HepG2 (cell line): Measurements from ENCODE around the gene SLC7A8. TPM values are rescaled to one million over a fixed set of nuclear protein-coding genes. Genes with fewer than 3 reads are reported as not detected.

ENCODE experiments used
- AGO1 ChIP-seq: fragments of 200-400 bp; formaldehyde crosslinking; IDR thresholded peaks from 2 replicates; pipeline ENCODE4 v1.6.1; 2017; ENCODE audit warnings: mild to moderate bottlenecking, low read depth, low read length, moderate library complexity; ENCODE audit not compliant: poor library complexity, severe bottlenecking
- EED ChIP-seq: sonication (generic); formaldehyde crosslinking; IDR thresholded peaks from 2 replicates; pipeline ENCODE4 v1.5.0; 2020; ENCODE audit warnings: mild to moderate bottlenecking, missing genetic modification reagents
- FOSL2 ChIP-seq: sonication (generic); formaldehyde crosslinking; IDR thresholded peaks from 2 replicates; pipeline ENCODE4 v1.4.0; 2020; ENCODE audit warnings: missing genetic modification reagents
- HES4 ChIP-seq: sonication (generic); formaldehyde crosslinking; IDR thresholded peaks from 2 replicates; pipeline ENCODE4 v1.9.0; 2021; ENCODE audit warnings: mild to moderate bottlenecking, missing genetic modification reagents, borderline replicate concordance
- MYC ChIP-seq: sonication (generic); formaldehyde crosslinking; IDR thresholded peaks from 2 replicates; pipeline ENCODE4 v1.9.0; 2021; ENCODE audit warnings: missing genetic modification reagents, borderline replicate concordance
- NFIB ChIP-seq: sonication (generic); formaldehyde crosslinking; IDR thresholded peaks from 2 replicates; pipeline ENCODE4 v1.9.0; 2021; ENCODE audit warnings: missing genetic modification reagents, mild to moderate bottlenecking, borderline replicate concordance
- RBFOX2 ChIP-seq: fragments of 200-400 bp; formaldehyde crosslinking; IDR thresholded peaks from 2 replicates; pipeline ENCODE4 v1.6.1; 2017; ENCODE audit warnings: low read depth, mild to moderate bottlenecking, low read length
- RFX3 ChIP-seq: IDR thresholded peaks from 2 replicates; pipeline ENCODE4 v1.6.1; 2016; ENCODE audit warnings: missing biosample characterization, missing genetic modification reagents
- SATB2 ChIP-seq: sonication (generic); formaldehyde crosslinking; IDR thresholded peaks from 2 replicates; pipeline ENCODE4 v1.5.0; 2020; ENCODE audit warnings: missing genetic modification reagents
- SOX5 ChIP-seq: IDR thresholded peaks from 2 replicates; pipeline ENCODE4 v1.6.1; 2016; ENCODE audit warnings: borderline replicate concordance
- SP140L ChIP-seq: sonication (generic); formaldehyde crosslinking; IDR thresholded peaks from 2 replicates; pipeline ENCODE4 v1.4.0; 2020; ENCODE audit warnings: missing genetic modification reagents, borderline replicate concordance
- STAT6 ChIP-seq: sonication (generic); formaldehyde crosslinking; IDR thresholded peaks from 2 replicates; pipeline ENCODE4 v1.4.0; 2020; ENCODE audit warnings: missing genetic modification reagents, mild to moderate bottlenecking, borderline replicate concordance
- TCF7 ChIP-seq: sonication (generic); IDR thresholded peaks from 2 replicates; pipeline ENCODE4 v1.6.1; 2016; ENCODE audit warnings: antibody characterized with exemption, low read depth
- ZBTB21 ChIP-seq: sonication (generic); formaldehyde crosslinking; IDR thresholded peaks from 2 replicates; pipeline ENCODE4 v1.4.0; 2020; ENCODE audit warnings: missing genetic modification reagents
- ZEB1 ChIP-seq: IDR thresholded peaks from 2 replicates; pipeline ENCODE4 v1.6.1; 2012; ENCODE audit warnings: mild to moderate bottlenecking, low read depth, inconsistent platforms; ENCODE audit not compliant: insufficient replicate concordance
- ZFP36 ChIP-seq: fragments of 150-350 bp; IDR thresholded peaks from 2 replicates; pipeline ENCODE4 v1.6.1; 2018; ENCODE audit warnings: borderline replicate concordance, low read length, low read depth; ENCODE audit not compliant: partially characterized antibody
- ZNF20 ChIP-seq: sonication (generic); formaldehyde crosslinking; IDR thresholded peaks from 2 replicates; pipeline ENCODE4 v1.4.0; 2020; ENCODE audit warnings: mild to moderate bottlenecking, moderate library complexity, missing genetic modification reagents
- ZNF337 ChIP-seq: sonication (generic); formaldehyde crosslinking; IDR thresholded peaks from 2 replicates; pipeline ENCODE4 v1.5.1; 2020; ENCODE audit warnings: missing genetic modification reagents, low read depth, mild to moderate bottlenecking, borderline replicate concordance
- ZNF761 ChIP-seq: sonication (generic); formaldehyde crosslinking; conservative IDR thresholded peaks from 2 replicates; pipeline ENCODE4 v1.4.0; 2020; ENCODE audit warnings: mild to moderate bottlenecking, missing genetic modification reagents
- ZNF766 ChIP-seq: sonication (generic); formaldehyde crosslinking; IDR thresholded peaks from 2 replicates; pipeline ENCODE4 v1.5.0; 2020; ENCODE audit warnings: missing genetic modification reagents, borderline replicate concordance
- polyA plus RNA-seq, 8 experiments: library from polyadenylated mRNA; depleted of rRNA in 3 of 8; stranded (reverse) in 7 of 8; unstranded in 1 of 8; fragments of >200 nt; fragmentation: Illumina TruSeq in 4 of 8; extraction: Trizol in 4 of 8; gene quantifications; 2 replicates each; pipeline versions ENCODE4 v1.2.1 to v1.2.3, GENCODE V29; 2011 to 2016; ENCODE audit warnings: low read depth in 4 of 8, missing spikeins in 1 of 8, mixed read lengths in 1 of 8; ENCODE audit not compliant: insufficient read depth in 1 of 8
- total RNA-seq, 5 experiments: library from RNA; depleted of rRNA; stranded (reverse); fragments of >200 nt; fragmentation: Illumina TruSeq; extraction: Trizol; gene quantifications; 2 replicates each; pipeline ENCODE4 v1.2.3, GENCODE V29; 2016; ENCODE audit warnings: low read depth in 1 of 5
- TF ChIP-seq, protein P1 (sequence below): fragments of 450-650 bp; IDR thresholded peaks from 2 replicates; pipeline ENCODE4 v1.6.1; 2017; ENCODE audit warnings: mild to moderate bottlenecking

SLC7A8 gene
- total and polyA plus RNA-seq, 2 of the 13 experiments (the other 11 are each of a cell fraction or from before 2014, with no cell fraction given): 0.25 TPM; not detected in 1

GRCh38 chr14:23094666-23095195 is 88.7 kb downstream of the SLC7A8 start, which contains the start of gene ACIN1 (continued):
- TF ChIP-seq ZNF766: peak; percentile 96
- TF ChIP-seq, protein P1, sequence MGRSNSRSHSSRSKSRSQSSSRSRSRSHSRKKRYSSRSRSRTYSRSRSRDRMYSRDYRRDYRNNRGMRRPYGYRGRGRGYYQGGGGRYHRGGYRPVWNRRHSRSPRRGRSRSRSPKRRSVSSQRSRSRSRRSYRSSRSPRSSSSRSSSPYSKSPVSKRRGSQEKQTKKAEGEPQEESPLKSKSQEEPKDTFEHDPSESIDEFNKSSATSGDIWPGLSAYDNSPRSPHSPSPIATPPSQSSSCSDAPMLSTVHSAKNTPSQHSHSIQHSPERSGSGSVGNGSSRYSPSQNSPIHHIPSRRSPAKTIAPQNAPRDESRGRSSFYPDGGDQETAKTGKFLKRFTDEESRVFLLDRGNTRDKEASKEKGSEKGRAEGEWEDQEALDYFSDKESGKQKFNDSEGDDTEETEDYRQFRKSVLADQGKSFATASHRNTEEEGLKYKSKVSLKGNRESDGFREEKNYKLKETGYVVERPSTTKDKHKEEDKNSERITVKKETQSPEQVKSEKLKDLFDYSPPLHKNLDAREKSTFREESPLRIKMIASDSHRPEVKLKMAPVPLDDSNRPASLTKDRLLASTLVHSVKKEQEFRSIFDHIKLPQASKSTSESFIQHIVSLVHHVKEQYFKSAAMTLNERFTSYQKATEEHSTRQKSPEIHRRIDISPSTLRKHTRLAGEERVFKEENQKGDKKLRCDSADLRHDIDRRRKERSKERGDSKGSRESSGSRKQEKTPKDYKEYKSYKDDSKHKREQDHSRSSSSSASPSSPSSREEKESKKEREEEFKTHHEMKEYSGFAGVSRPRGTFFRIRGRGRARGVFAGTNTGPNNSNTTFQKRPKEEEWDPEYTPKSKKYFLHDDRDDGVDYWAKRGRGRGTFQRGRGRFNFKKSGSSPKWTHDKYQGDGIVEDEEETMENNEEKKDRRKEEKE: no peak
- peak; percentile 86 for TF ChIP-seq AGO1
- TF ChIP-seq ZBTB21 (CRISPR knock-in tag): peak; percentile 67
- TF ChIP-seq ZFP36: no peak
- TF ChIP-seq ZEB1: no peak
- no peak for TF ChIP-seq NFIB
- TF ChIP-seq RFX3 (CRISPR knock-in tag): 0 out of 2 replicates have a peak, but pooled peaks have one; percentile 30
- TF ChIP-seq MYC (CRISPR knock-in tag): peak; percentile 87
- peak; percentile 98 for TF ChIP-seq HES4 (CRISPR knock-in tag)
- peak; percentile 27 for TF ChIP-seq SOX5 (CRISPR knock-in tag)
- peak; percentile 99 for TF ChIP-seq EED (CRISPR knock-in tag)
- peak; percentile 99; the same call in 1 of the 2 replicates for TF ChIP-seq ZNF761 (CRISPR knock-in tag)
- TF ChIP-seq RBFOX2: peak; percentile 100
- TF ChIP-seq SATB2: 0 out of 2 replicates have a peak, but pooled peaks have one; percentile 89
- peak; percentile 98 for TF ChIP-seq ZNF337 (CRISPR knock-in tag)
- TF ChIP-seq STAT6 (CRISPR knock-in tag): no peak; the same call in 1 of the 2 replicates
- TF ChIP-seq ZNF20 (CRISPR knock-in tag): peak; percentile 84; the same call in 1 of the 2 replicates
- peak; percentile 6; the same call in 1 of the 2 replicates for TF ChIP-seq FOSL2 (CRISPR knock-in tag)
- peak; percentile 76; the same call in 1 of the 2 replicates for TF ChIP-seq SP140L (CRISPR knock-in tag)
- no peak for TF ChIP-seq TCF7
